ENCODE data around the gene DTNB. TPM values are rescaled to one million over a fixed set of nuclear protein-coding genes. Genes with fewer than 3 reads are reported as not detected.

Gene DTNB
- total and polyA plus RNA-seq, 9 donors: 8.0 to 24.9 (median 17.5) TPM

DNA sequence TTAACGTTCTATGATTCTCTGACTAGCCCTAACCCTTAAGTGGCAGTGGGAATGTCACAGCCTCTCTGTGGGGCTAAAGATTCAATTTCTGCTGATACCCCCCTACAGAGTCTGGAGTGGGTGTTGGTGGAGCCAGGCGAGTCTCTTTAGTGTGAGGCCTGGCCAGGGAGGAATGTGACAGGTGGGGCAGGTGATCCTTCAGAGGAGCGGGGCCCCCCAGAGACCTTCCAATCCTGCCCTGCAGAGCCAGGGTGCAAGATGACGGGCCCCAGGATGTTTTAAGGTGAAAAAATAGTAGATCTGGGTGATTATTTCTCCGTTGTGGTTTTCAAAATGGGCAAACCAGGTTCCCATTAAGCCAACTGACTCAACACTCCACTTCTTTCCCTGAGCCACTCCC is 303.5 kb downstream of the DTNB start:
- 79 to 86% (median 83%) methylated on average over 5 of the region's 5 CpGs for WGBS, 3 donors
- intact Hi-C loops (cut with DNase I): loop anchor here in 1 of 4 donors (10.0 kb wide), 1 partner anchor 305 kb away; the partner anchor contains the start of gene DTNB
- Histone ChIP-seq H3K36me3 (no peaks in the 10 kb centered on the region), H3K27me3 (no peaks in the 10 kb centered on the region), H3K27ac (no peak overlapping the region), H3K4me3 (no peak overlapping the region), H3K4me1 (ENCODE audit: insufficient read depth) (no peaks in the 10 kb centered on the region), H3K9me3 (no peaks in the 10 kb centered on the region)
- DNase-seq: peak in 2 of 5 donors; percentile 3 to 19
- no peak for TF ChIP-seq POLR2A (IDR thresholded peaks at IDR 0.05)
- TF ChIP-seq EP300 (IDR thresholded peaks at IDR 0.05): no peak
- TF ChIP-seq CTCF (IDR thresholded peaks at IDR 0.05): no peak

DNA sequence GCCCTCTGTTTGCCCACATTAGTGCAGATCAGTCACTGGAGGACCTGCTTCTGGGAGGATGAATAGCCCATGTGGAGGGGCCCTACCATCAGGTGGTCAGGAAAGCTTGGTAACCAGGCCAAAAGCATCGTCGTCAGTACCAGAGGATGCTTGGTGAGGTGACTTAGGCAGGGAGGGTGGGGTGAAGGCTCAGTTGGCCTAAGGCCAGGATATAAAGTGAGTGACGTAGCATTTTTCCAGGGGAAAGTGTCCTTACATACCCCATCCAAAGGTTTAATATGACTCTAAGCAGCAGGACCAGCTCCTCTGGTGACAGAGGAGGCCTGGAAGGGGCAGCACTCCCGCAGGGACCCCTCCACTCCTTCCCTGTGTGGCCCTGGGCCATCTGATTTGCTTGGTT is 303.9 kb downstream of the DTNB start:
- DNase-seq: peak in 2 of 5 donors; percentile 7 to 14
- Histone ChIP-seq H3K27ac (no peak overlapping the region), H3K4me3 (no peak overlapping the region), H3K9me3 (no peaks in the 10 kb centered on the region), H3K4me1 (ENCODE audit: insufficient read depth) (no peaks in the 10 kb centered on the region), H3K27me3 (no peaks in the 10 kb centered on the region), H3K36me3 (no peaks in the 10 kb centered on the region)
- no peak for TF ChIP-seq POLR2A (IDR thresholded peaks at IDR 0.05)
- TF ChIP-seq EP300 (IDR thresholded peaks at IDR 0.05): no peak
- TF ChIP-seq CTCF (IDR thresholded peaks at IDR 0.05): no peak
- intact Hi-C loops (cut with DNase I): no loop called here
- WGBS, 3 donors: 69 to 83% (median 79%) methylated on average over 4 of the region's 4 CpGs

GRCh38 chr2:25368660-25369059 is 304.7 kb downstream of the DTNB start:
- DNase-seq: peak in 1 of 5 donors; percentile 24
- no peaks in the 10 kb centered on the region for H3K9me3 ChIP-seq
- no peaks in the 10 kb centered on the region for H3K27me3 ChIP-seq
- TF ChIP-seq EP300 (IDR thresholded peaks at IDR 0.05) (no peak), POLR2A (IDR thresholded peaks at IDR 0.05) (no peak), CTCF (IDR thresholded peaks at IDR 0.05) (no peak)
- H3K36me3 ChIP-seq: no peaks in the 10 kb centered on the region
- 41 to 47% (median 43%) methylated on average over 4 of the region's 4 CpGs for WGBS, 3 donors
- intact Hi-C loops (cut with DNase I): no loop called here
- no peaks in the 10 kb centered on the region for H3K4me1 ChIP-seq (ENCODE audit: insufficient read depth)
- no peak overlapping the region for H3K4me3 ChIP-seq
- H3K27ac ChIP-seq: no peak overlapping the region

- no peaks in the 10 kb centered on the region for H3K9me3 ChIP-seq
- TF ChIP-seq EP300 (IDR thresholded peaks at IDR 0.05) (no peak), CTCF (IDR thresholded peaks at IDR 0.05) (no peak), POLR2A (IDR thresholded peaks at IDR 0.05) (no peak)
- H3K4me3 ChIP-seq: no peak overlapping the region
- DNase-seq: no peak
- no peak overlapping the region for H3K27ac ChIP-seq
- peaks cover 3% of the 10 kb centered on the region for H3K4me1 ChIP-seq (ENCODE audit: insufficient read depth)
- intact Hi-C loops (cut with DNase I): no loop called here
- no peaks in the 10 kb centered on the region for H3K27me3 ChIP-seq
- H3K36me3 ChIP-seq: no peaks in the 10 kb centered on the region
- 78 to 85% (median 84%) methylated on average over 9 of the region's 9 CpGs for WGBS, 3 donors
These were observed 306.1 kb downstream of the DTNB start for GRCh38 chr2:25367296-25367695.

Data from ovary (tissue), 9 donors.